ENCODE results near the gene HSF4. TPM values are rescaled to one million over a fixed set of nuclear protein-coding genes. Genes with fewer than 3 reads are reported as not detected.

The HSF4 gene
- total RNA-seq, 2 experiments from 2014 or later: 8.1 to 17.0 TPM

GRCh38 chr16:67116388-67117311 is 47.9 kb upstream of the HSF4 start:
- Histone ChIP-seq H3K27ac (ENCODE audit: low read depth, low read length, poor library complexity, severe bottlenecking) (no peak overlapping the region), H3K9me2 (ENCODE audit: insufficient read depth, low read length) (no peaks in the 10 kb centered on the region), H4K20me1 (ENCODE audit: insufficient read depth, low read length) (no peaks in the 10 kb centered on the region), H3K4me2 (ENCODE audit: low read length) (no peak overlapping the region), H3K4me1 (ENCODE audit: insufficient read depth, low read length, poor library complexity, severe bottlenecking) (no peaks in the 10 kb centered on the region), H2AFZ (ENCODE audit: low read length) (no peak overlapping the region), H3K9me3 (ENCODE audit: low read length) (no peaks in the 10 kb centered on the region), H3K4me3 (ENCODE audit: low read depth, low read length, poor library complexity, severe bottlenecking) (no peak overlapping the region), H3K36me3 (ENCODE audit: insufficient read depth, low read length) (peaks cover 13% of the 10 kb centered on the region), H3K79me2 (ENCODE audit: insufficient read depth, low read depth, low read length) (peaks cover 21% of the 10 kb centered on the region; the same call in 1 of the 2 replicates)
- TF ChIP-seq CTCF (conservative IDR thresholded peaks at IDR 0.05; ENCODE audit: low read length) (no peak), EZH2phosphoT487 (IDR thresholded peaks at IDR 0.05; ENCODE audit: borderline replicate concordance, low read depth, low read length) (no peak)
- BruUV-seq (replicated peaks): no TSS peak
- intact Hi-C loops (cut with micrococcal nuclease; ENCODE audit: unreplicated experiment): no loop called here
- POLR2A ChIA-PET: interaction anchor here (0.6 kb wide), 2 partner anchors 18 to 22 kb away, joined by 3 to 5 read pairs; no protein-coding TSS in a partner anchor
- DNase-seq (ENCODE audit: low spot score): no peak
- CTCF ChIA-PET (ENCODE audit: unreplicated experiment): no interaction called here

- H3K4me2 ChIP-seq (ENCODE audit: low read length): no peak overlapping the region
- peaks cover 10% of the 10 kb centered on the region; the same call in 1 of the 2 replicates for H3K79me2 ChIP-seq (ENCODE audit: insufficient read depth, low read depth, low read length)
- H3K36me3 ChIP-seq (ENCODE audit: insufficient read depth, low read length): peaks cover 24% of the 10 kb centered on the region
- no peak overlapping the region for H3K27ac ChIP-seq (ENCODE audit: low read depth, low read length, poor library complexity, severe bottlenecking)
- H3K9me3 ChIP-seq (ENCODE audit: low read length): no peaks in the 10 kb centered on the region
- intact Hi-C loops (cut with micrococcal nuclease; ENCODE audit: unreplicated experiment): no loop called here
- ChIA-PET POLR2A (interaction anchor here (0.7 kb wide), 1 partner anchor 325 kb away, joined by 4 read pairs; no protein-coding TSS in a partner anchor), CTCF (ENCODE audit: unreplicated experiment) (interaction anchor here (0.6 kb wide), 1 partner anchor 12 kb away, joined by 11 read pairs; no protein-coding TSS in a partner anchor)
- no peak overlapping the region for H2AFZ ChIP-seq (ENCODE audit: low read length)
- no peaks in the 10 kb centered on the region for H3K4me1 ChIP-seq (ENCODE audit: insufficient read depth, low read length, poor library complexity, severe bottlenecking)
- no peaks in the 10 kb centered on the region for H3K9me2 ChIP-seq (ENCODE audit: insufficient read depth, low read length)
- no peak for DNase-seq (ENCODE audit: low spot score)
- BruUV-seq (replicated peaks): no TSS peak
- no peak overlapping the region for H3K4me3 ChIP-seq (ENCODE audit: low read depth, low read length, poor library complexity, severe bottlenecking)
- H4K20me1 ChIP-seq (ENCODE audit: insufficient read depth, low read length): no peaks in the 10 kb centered on the region
- TF ChIP-seq CTCF (conservative IDR thresholded peaks at IDR 0.05; ENCODE audit: low read length) (no peak), EZH2phosphoT487 (IDR thresholded peaks at IDR 0.05; ENCODE audit: borderline replicate concordance, low read depth, low read length) (no peak)
Measured at GRCh38 chr16:67117716-67118115, 46.8 kb upstream of the HSF4 start.

GRCh38 chr16:67120025-67120424 is 44.5 kb upstream of the HSF4 start:
- H4K20me1 ChIP-seq (ENCODE audit: insufficient read depth, low read length): no peaks in the 10 kb centered on the region

More at GRCh38 chr16:67120025-67120424, 44.5 kb upstream of the HSF4 start:
- DNase-seq (ENCODE audit: low spot score): no peak
- intact Hi-C loops (cut with micrococcal nuclease; ENCODE audit: unreplicated experiment): no loop called here
- TF ChIP-seq CTCF (conservative IDR thresholded peaks at IDR 0.05; ENCODE audit: low read length) (no peak), EZH2phosphoT487 (IDR thresholded peaks at IDR 0.05; ENCODE audit: borderline replicate concordance, low read depth, low read length) (no peak)
- Histone ChIP-seq H2AFZ (ENCODE audit: low read length) (no peak overlapping the region), H3K27ac (ENCODE audit: low read depth, low read length, poor library complexity, severe bottlenecking) (no peak overlapping the region), H3K9me3 (ENCODE audit: low read length) (no peaks in the 10 kb centered on the region), H3K9me2 (ENCODE audit: insufficient read depth, low read length) (no peaks in the 10 kb centered on the region), H3K4me3 (ENCODE audit: low read depth, low read length, poor library complexity, severe bottlenecking) (no peak overlapping the region), H3K36me3 (ENCODE audit: insufficient read depth, low read length) (peaks cover 42% of the 10 kb centered on the region), H3K4me1 (ENCODE audit: insufficient read depth, low read length, poor library complexity, severe bottlenecking) (no peaks in the 10 kb centered on the region), H3K4me2 (ENCODE audit: low read length) (no peak overlapping the region), H3K79me2 (ENCODE audit: insufficient read depth, low read depth, low read length) (peaks cover 8% of the 10 kb centered on the region; the same call in 1 of the 2 replicates)
- BruUV-seq (replicated peaks): no TSS peak
- CTCF ChIA-PET (ENCODE audit: unreplicated experiment): no interaction called here
- POLR2A ChIA-PET: no interaction called here
